ENCODE measurements around the gene FAM78B. TPM values are rescaled to one million over a fixed set of nuclear protein-coding genes. Genes with fewer than 3 reads are reported as not detected.
A peak's percentile ranks its signal among the peaks of the same experiment; 100 is the strongest.

The FAM78B gene
- total and polyA plus RNA-seq, 11 donors, result 1.2 to 9.4 (median 2.7) TPM

GRCh38 chr1:166026143-166026542, 140.7 kb downstream of the FAM78B start:
- no peaks in the 10 kb centered on the region for H3K27me3 ChIP-seq
- TF ChIP-seq POLR2A (IDR thresholded peaks at IDR 0.05), result no peak

GRCh38 chr1:166020210-166020609, 146.6 kb downstream of the FAM78B start:
- no peak for TF ChIP-seq POLR2A (IDR thresholded peaks at IDR 0.05)
- TF ChIP-seq, protein P1, sequence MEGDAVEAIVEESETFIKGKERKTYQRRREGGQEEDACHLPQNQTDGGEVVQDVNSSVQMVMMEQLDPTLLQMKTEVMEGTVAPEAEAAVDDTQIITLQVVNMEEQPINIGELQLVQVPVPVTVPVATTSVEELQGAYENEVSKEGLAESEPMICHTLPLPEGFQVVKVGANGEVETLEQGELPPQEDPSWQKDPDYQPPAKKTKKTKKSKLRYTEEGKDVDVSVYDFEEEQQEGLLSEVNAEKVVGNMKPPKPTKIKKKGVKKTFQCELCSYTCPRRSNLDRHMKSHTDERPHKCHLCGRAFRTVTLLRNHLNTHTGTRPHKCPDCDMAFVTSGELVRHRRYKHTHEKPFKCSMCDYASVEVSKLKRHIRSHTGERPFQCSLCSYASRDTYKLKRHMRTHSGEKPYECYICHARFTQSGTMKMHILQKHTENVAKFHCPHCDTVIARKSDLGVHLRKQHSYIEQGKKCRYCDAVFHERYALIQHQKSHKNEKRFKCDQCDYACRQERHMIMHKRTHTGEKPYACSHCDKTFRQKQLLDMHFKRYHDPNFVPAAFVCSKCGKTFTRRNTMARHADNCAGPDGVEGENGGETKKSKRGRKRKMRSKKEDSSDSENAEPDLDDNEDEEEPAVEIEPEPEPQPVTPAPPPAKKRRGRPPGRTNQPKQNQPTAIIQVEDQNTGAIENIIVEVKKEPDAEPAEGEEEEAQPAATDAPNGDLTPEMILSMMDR (IDR thresholded peaks at IDR 0.05), result no peak
- no peaks in the 10 kb centered on the region for H3K36me3 ChIP-seq
- H3K4me1 ChIP-seq, result peaks cover 0 to 5% (median 0%) of the 10 kb centered on the region in 12 donors
- no peak overlapping the region for H3K27ac ChIP-seq
- ATAC-seq (peak in 2 of 4 donors; percentile 54 to 64), DNase-seq (no peak)
- H3K4me3 ChIP-seq, result no peak overlapping the region
- H3K9me3 ChIP-seq, result no peaks in the 10 kb centered on the region
- peaks cover 0 to 5% (median 0%) of the 10 kb centered on the region in 9 donors for H3K27me3 ChIP-seq
- 22 to 42% (median 31%) methylated on average over 3 of the region's 3 CpGs for WGBS, 4 donors
- intact Hi-C loops (cut with DNase I), result no loop called here

More at GRCh38 chr1:166026143-166026542, 140.7 kb downstream of the FAM78B start:
- 50 to 67% (median 62%) methylated on average over 2 of the region's 2 CpGs for WGBS, 4 donors
- DNase-seq (no peak), ATAC-seq (no peak)
- Histone ChIP-seq H3K4me1 (peaks cover 0 to 12% (median 6%) of the 10 kb centered on the region in 12 donors), H3K4me3 (no peak overlapping the region), H3K36me3 (no peaks in the 10 kb centered on the region), H3K27ac (no peak overlapping the region), H3K9me3 (no peaks in the 10 kb centered on the region)
- intact Hi-C loops (cut with DNase I), result no loop called here

MicroRNA genes within 50 kb of the gene (microRNA counts, 767-probe panel; counts per million panel counts)
- 0 to 71.6 counts per million in 2 donors for microRNA hsa-miR-921

Small RNA genes within 50 kb of the gene (microRNA-seq; reads per million reads assigned to microRNA genes)
- gene MIR921, result 0 reads per million in 4 donors

Data from heart left ventricle (tissue), 16 donors.